PC-3 (cell line): ENCODE results near the gene SUSD4. TPM values are rescaled to one million over a fixed set of nuclear protein-coding genes. Genes with fewer than 3 reads are reported as not detected.

Experiments
- ATAC-seq: fragments of 200-7000 bp; cut with Tn5 transposase; 2 replicates; pipeline ENCODE4 v1.9.1; 2020; ENCODE audit warnings: mild to moderate bottlenecking, moderate library complexity
- BruUV-seq: library from RNA; stranded (reverse); fragments of 400-500 nt; replicated peaks from 2 replicates; lab custom pipeline; 2021; lab: Mats Ljungman, UMichigan
- CTCF ChIA-PET: fragments of 300-600 bp; sonication (Branson Sonifier 250); formaldehyde crosslinking; loops from one replicate; lab custom pipeline; 2022; ENCODE audit warnings: antibody characterized with exemption; lab: Charles Lee
- POLR2A ChIA-PET: fragments of 300-600 bp; sonication (Branson Sonifier 250); formaldehyde crosslinking; loops from one replicate; lab custom pipeline; 2022; ENCODE audit warnings: antibody characterized with exemption; ENCODE audit not compliant: unreplicated experiment; lab: Charles Lee
- DNase-seq: peaks from one replicate; pipeline ENCODE4 v3.0.0-alpha.2; 2015
- H2AFZ ChIP-seq: fragments of 300-600 bp; sonication (generic); 2 replicates; pipeline ENCODE4 v1.6.0; 2016; ENCODE audit warnings: antibody characterized with exemption, low read length
- H3F3A ChIP-seq: fragments of 300-600 bp; sonication (generic); one replicate; pipeline ENCODE4 v1.6.0; 2017; ENCODE audit warnings: antibody characterized with exemption, low read length, control low read depth, mild to moderate bottlenecking; ENCODE audit not compliant: unreplicated experiment
- H3K27ac ChIP-seq: fragments of 300-600 bp; sonication (generic); 2 replicates; pipeline ENCODE4 v1.5.1; 2016; ENCODE audit warnings: mild to moderate bottlenecking, low read length
- H3K27me3 ChIP-seq: fragments of 300-600 bp; sonication (generic); 2 replicates; pipeline ENCODE4 v1.6.1; 2016; ENCODE audit warnings: low read length, mixed read lengths
- H3K36me3 ChIP-seq: fragments of 300-600 bp; sonication (generic); 2 replicates; pipeline ENCODE4 v1.6.1; 2016; ENCODE audit warnings: low read depth, mixed run types, low read length, mixed read lengths
- H3K4me1 ChIP-seq: fragments of 300-600 bp; sonication (generic); 2 replicates; pipeline ENCODE4 v1.5.1; 2016; ENCODE audit warnings: low read length; ENCODE audit not compliant: insufficient read depth
- H3K4me2 ChIP-seq: fragments of 300-600 bp; sonication (generic); 2 replicates; pipeline ENCODE4 v1.6.0; 2016; ENCODE audit warnings: low read length
- H3K4me3 ChIP-seq: fragments of 300-600 bp; sonication (generic); 2 replicates; pipeline ENCODE4 v1.5.1; 2016; ENCODE audit warnings: mild to moderate bottlenecking, low read length, mixed read lengths
- H3K79me2 ChIP-seq: fragments of 300-600 bp; sonication (generic); 2 replicates; pipeline ENCODE4 v1.6.1; 2017; ENCODE audit warnings: low read length, mixed read lengths
- H3K9ac ChIP-seq: fragments of 300-600 bp; sonication (generic); 2 replicates; pipeline ENCODE4 v1.6.0; 2016; ENCODE audit warnings: mild to moderate bottlenecking, low read length
- H3K9me2 ChIP-seq: fragments of 300-600 bp; sonication (generic); replicated peaks from 2 replicates; pipeline ENCODE4 v1.6.1; 2016; ENCODE audit warnings: mixed run types, low read length, mixed read lengths
- H3K9me3 ChIP-seq: fragments of 300-600 bp; sonication (generic); 2 replicates; pipeline ENCODE4 v1.6.1; 2016; ENCODE audit warnings: low read length, mixed read lengths
- H4K20me1 ChIP-seq: fragments of 300-600 bp; sonication (generic); 2 replicates; pipeline ENCODE4 v1.6.1; 2016; ENCODE audit warnings: low read length, mixed read lengths
- CTCF ChIP-seq: fragments of 300-600 bp; sonication (generic); conservative IDR thresholded peaks from 2 replicates; pipeline ENCODE4 v1.5.1; 2017; ENCODE audit warnings: antibody characterized with exemption, low read depth, mild to moderate bottlenecking, low read length
- EZH2 ChIP-seq: fragments of 300-600 bp; sonication (generic); IDR thresholded peaks from one replicate; pipeline ENCODE4 v1.6.1; 2017; ENCODE audit warnings: antibody characterized with exemption, mild to moderate bottlenecking, low read length; ENCODE audit not compliant: unreplicated experiment
- EZH2phosphoT487 ChIP-seq: fragments of 300-600 bp; sonication (generic); IDR thresholded peaks from 2 replicates; pipeline ENCODE4 v1.6.1; 2018; ENCODE audit warnings: mild to moderate bottlenecking, antibody characterized with exemption, low read length, borderline replicate concordance
- intact Hi-C: fragments of 100-400 bp; cut with micrococcal nuclease; formaldehyde crosslinking; loops from 2 replicates; pipeline ENCODE4 v1.9.0; 2023
- total RNA-seq: library from RNA; depleted of rRNA; stranded (reverse); fragments of >200 nt; gene quantifications from 2 replicates; pipeline ENCODE4 v1.2.3, GENCODE V29; 2014

The SUSD4 gene
- total RNA-seq, 1 experiment from 2014 or later = 5.2 TPM

GRCh38 chr1:223297800-223298199 lies 66.2 kb downstream of the SUSD4 start:
- DNase-seq (no peak), ATAC-seq (no peak)
- Histone ChIP-seq H3F3A (no peaks in the 10 kb centered on the region), H3K9me2 (no peaks in the 10 kb centered on the region), H3K27me3 (peaks cover 30% of the 10 kb centered on the region), H4K20me1 (no peaks in the 10 kb centered on the region), H3K27ac (no peak overlapping the region), H3K9ac (no peak overlapping the region), H2AFZ (no peak overlapping the region), H3K4me3 (no peak overlapping the region), H3K4me1 (no peaks in the 10 kb centered on the region), H3K36me3 (no peaks in the 10 kb centered on the region), H3K79me2 (no peaks in the 10 kb centered on the region), H3K9me3 (no peaks in the 10 kb centered on the region), H3K4me2 (no peak overlapping the region)
- intact Hi-C loops = no loop called here
- POLR2A ChIA-PET = no interaction called here
- CTCF ChIA-PET = no interaction called here
- no TSS peak for BruUV-seq
- TF ChIP-seq EZH2 = no peak
- no peak for TF ChIP-seq EZH2phosphoT487
- no peak for TF ChIP-seq CTCF

GRCh38 chr1:223291796-223292195 lies 72.2 kb downstream of the SUSD4 start:
- CTCF ChIA-PET = interaction anchor here (0.6 kb wide), 1 partner anchor 109 kb away, joined by 8 read pairs; no protein-coding TSS in a partner anchor
- H2AFZ ChIP-seq = no peak overlapping the region
- no peak for ATAC-seq

More at GRCh38 chr1:223291796-223292195, 72.2 kb downstream of the SUSD4 start:
- TF ChIP-seq EZH2 (no peak), CTCF (no peak), EZH2phosphoT487 (no peak)
- Histone ChIP-seq H3K9me2 (no peaks in the 10 kb centered on the region), H3K27ac (no peak overlapping the region), H3K9ac (no peak overlapping the region), H3K79me2 (no peaks in the 10 kb centered on the region), H3K4me2 (no peak overlapping the region), H4K20me1 (no peaks in the 10 kb centered on the region), H3K4me3 (no peak overlapping the region), H3K36me3 (no peaks in the 10 kb centered on the region), H3F3A (no peaks in the 10 kb centered on the region), H3K27me3 (peaks cover 57% of the 10 kb centered on the region), H3K9me3 (no peaks in the 10 kb centered on the region), H3K4me1 (no peaks in the 10 kb centered on the region)
- intact Hi-C loops = no loop called here
- POLR2A ChIA-PET = interaction anchor here (0.6 kb wide), 1 partner anchor 23 kb away, joined by 5 read pairs; no protein-coding TSS in a partner anchor
- BruUV-seq = no TSS peak
- no peak for DNase-seq
